HepG2 (cell line): ENCODE data around the gene DST. TPM values are rescaled to one million over a fixed set of nuclear protein-coding genes. Genes with fewer than 3 reads are reported as not detected.

ENCODE experiments used
- FOSL2 ChIP-seq: sonication (generic); formaldehyde crosslinking; IDR thresholded peaks from 2 replicates; pipeline ENCODE4 v1.4.0; 2020; ENCODE audit warnings: missing genetic modification reagents
- FOXO1 ChIP-seq: sonication (generic); formaldehyde crosslinking; IDR thresholded peaks from 2 replicates; pipeline ENCODE4 v1.4.0; 2020; ENCODE audit warnings: missing genetic modification reagents
- FUBP1 ChIP-seq: sonication (generic); formaldehyde crosslinking; IDR thresholded peaks from 2 replicates; pipeline ENCODE4 v1.5.1; 2020; ENCODE audit warnings: missing genetic modification reagents, mild to moderate bottlenecking, borderline replicate concordance
- GABPA ChIP-seq, 2 experiments: IDR thresholded peaks; 2 replicates each; pipeline ENCODE4 v1.6.1; 2011 to 2016; ENCODE audit warnings: low read depth in 2 of 2, low read length in 1 of 2, missing biosample characterization in 1 of 2, missing genetic modification characterization in 1 of 2
- HES4 ChIP-seq: sonication (generic); formaldehyde crosslinking; IDR thresholded peaks from 2 replicates; pipeline ENCODE4 v1.9.0; 2021; ENCODE audit warnings: mild to moderate bottlenecking, missing genetic modification reagents, borderline replicate concordance
- KAT8 ChIP-seq: IDR thresholded peaks from 2 replicates; pipeline ENCODE4 v1.6.1; 2016; ENCODE audit warnings: missing genetic modification reagents, missing compliant biosample characterization
- MYC ChIP-seq: sonication (generic); formaldehyde crosslinking; IDR thresholded peaks from 2 replicates; pipeline ENCODE4 v1.9.0; 2021; ENCODE audit warnings: missing genetic modification reagents, borderline replicate concordance
- NCOA1 ChIP-seq: sonication (generic); formaldehyde crosslinking; IDR thresholded peaks from 2 replicates; pipeline ENCODE4 v1.9.0; 2021; ENCODE audit warnings: missing genetic modification reagents
- NFKBIZ ChIP-seq: IDR thresholded peaks from 2 replicates; pipeline ENCODE4 v1.6.1; 2018; ENCODE audit warnings: missing genetic modification reagents, missing compliant biosample characterization
- RORA ChIP-seq: sonication (generic); formaldehyde crosslinking; IDR thresholded peaks from 2 replicates; pipeline ENCODE4 v1.5.0; 2020; ENCODE audit warnings: mild to moderate bottlenecking, missing genetic modification reagents, moderate library complexity
- SSRP1 ChIP-seq: IDR thresholded peaks from 2 replicates; pipeline ENCODE4 v1.6.1; 2016; ENCODE audit warnings: control low read depth
- ZFP90 ChIP-seq: sonication (generic); formaldehyde crosslinking; IDR thresholded peaks from 2 replicates; pipeline ENCODE4 v1.8.0; 2022; ENCODE audit warnings: missing genetic modification reagents, mild to moderate bottlenecking, inconsistent platforms, borderline replicate concordance
- ZNF136 ChIP-seq: sonication (generic); formaldehyde crosslinking; IDR thresholded peaks from 2 replicates; pipeline ENCODE4 v1.8.1; 2022; ENCODE audit warnings: low read depth, mild to moderate bottlenecking, moderate library complexity, missing genetic modification reagents
- ZNF7 ChIP-seq: IDR thresholded peaks from 2 replicates; pipeline ENCODE4 v1.6.1; 2016; ENCODE audit warnings: missing biosample characterization, missing genetic modification reagents
- ZNF703 ChIP-seq: sonication (generic); formaldehyde crosslinking; IDR thresholded peaks from 2 replicates; pipeline ENCODE4 v1.5.1; 2020; ENCODE audit warnings: missing genetic modification reagents, mild to moderate bottlenecking, moderate library complexity, borderline replicate concordance
- ZNF737 ChIP-seq: sonication (generic); formaldehyde crosslinking; IDR thresholded peaks from 2 replicates; pipeline ENCODE4 v1.5.0; 2020; ENCODE audit warnings: missing genetic modification reagents, mild to moderate bottlenecking, borderline replicate concordance
- polyA plus RNA-seq, 8 experiments: library from polyadenylated mRNA; depleted of rRNA in 3 of 8; stranded (reverse) in 7 of 8; unstranded in 1 of 8; fragments of >200 nt; fragmentation: Illumina TruSeq in 4 of 8; extraction: Trizol in 4 of 8; gene quantifications; 2 replicates each; pipeline versions ENCODE4 v1.2.1 to v1.2.3, GENCODE V29; 2011 to 2016; ENCODE audit warnings: low read depth in 4 of 8, missing spikeins in 1 of 8, mixed read lengths in 1 of 8; ENCODE audit not compliant: insufficient read depth in 1 of 8
- total RNA-seq, 5 experiments: library from RNA; depleted of rRNA; stranded (reverse); fragments of >200 nt; fragmentation: Illumina TruSeq; extraction: Trizol; gene quantifications; 2 replicates each; pipeline ENCODE4 v1.2.3, GENCODE V29; 2016; ENCODE audit warnings: low read depth in 1 of 5
- TF ChIP-seq, protein P1 (sequence below): sonication (generic); formaldehyde crosslinking; IDR thresholded peaks from 2 replicates; pipeline ENCODE4 v1.4.0; 2020; ENCODE audit warnings: mild to moderate bottlenecking, missing genetic modification reagents, borderline replicate concordance
- TF ChIP-seq, protein P2 (sequence below): IDR thresholded peaks from 2 replicates; pipeline ENCODE4 v1.6.1; 2016; ENCODE audit warnings: missing compliant biosample characterization, missing genetic modification reagents, borderline replicate concordance
- TF ChIP-seq, protein P3 (sequence below): sonication (generic); formaldehyde crosslinking; IDR thresholded peaks from 2 replicates; pipeline ENCODE4 v1.4.0; 2020; ENCODE audit warnings: missing genetic modification reagents

The DST gene
- total and polyA plus RNA-seq, 2 of the 13 experiments (the other 11 are each of a cell fraction or from before 2014, with no cell fraction given) = 64.4 to 89.0 TPM

DNA sequence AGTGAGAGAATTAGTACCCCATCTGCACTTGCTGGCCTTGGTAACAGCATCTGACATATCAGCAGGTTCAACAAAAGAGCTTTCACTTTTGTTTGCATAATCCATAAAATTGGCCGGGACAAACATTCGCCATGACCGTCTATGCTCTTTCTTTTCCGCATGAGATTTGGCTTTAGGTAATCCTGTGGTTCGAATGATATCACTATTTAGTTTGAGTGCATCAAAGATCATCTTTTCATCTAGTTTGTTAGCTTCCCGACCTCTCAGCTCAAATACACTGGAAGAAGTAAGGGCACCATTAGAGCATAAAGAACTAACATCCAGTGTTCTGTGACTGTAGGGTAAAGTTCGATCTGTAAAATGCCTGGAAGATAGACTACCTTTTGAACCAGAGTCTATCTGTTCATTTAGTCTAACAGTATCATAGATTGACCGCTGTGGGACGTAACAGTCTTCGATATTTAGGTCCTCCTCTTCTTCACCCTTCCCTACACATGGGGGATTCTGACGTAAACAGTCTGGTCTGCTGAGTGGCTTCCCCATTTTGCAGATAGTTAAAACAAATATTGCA is 101.6 kb downstream of the DST start (continued):
- peak; percentile 66; the same call in 1 of the 2 replicates for TF ChIP-seq SSRP1 (CRISPR knock-in tag)
- TF ChIP-seq, protein P1, sequence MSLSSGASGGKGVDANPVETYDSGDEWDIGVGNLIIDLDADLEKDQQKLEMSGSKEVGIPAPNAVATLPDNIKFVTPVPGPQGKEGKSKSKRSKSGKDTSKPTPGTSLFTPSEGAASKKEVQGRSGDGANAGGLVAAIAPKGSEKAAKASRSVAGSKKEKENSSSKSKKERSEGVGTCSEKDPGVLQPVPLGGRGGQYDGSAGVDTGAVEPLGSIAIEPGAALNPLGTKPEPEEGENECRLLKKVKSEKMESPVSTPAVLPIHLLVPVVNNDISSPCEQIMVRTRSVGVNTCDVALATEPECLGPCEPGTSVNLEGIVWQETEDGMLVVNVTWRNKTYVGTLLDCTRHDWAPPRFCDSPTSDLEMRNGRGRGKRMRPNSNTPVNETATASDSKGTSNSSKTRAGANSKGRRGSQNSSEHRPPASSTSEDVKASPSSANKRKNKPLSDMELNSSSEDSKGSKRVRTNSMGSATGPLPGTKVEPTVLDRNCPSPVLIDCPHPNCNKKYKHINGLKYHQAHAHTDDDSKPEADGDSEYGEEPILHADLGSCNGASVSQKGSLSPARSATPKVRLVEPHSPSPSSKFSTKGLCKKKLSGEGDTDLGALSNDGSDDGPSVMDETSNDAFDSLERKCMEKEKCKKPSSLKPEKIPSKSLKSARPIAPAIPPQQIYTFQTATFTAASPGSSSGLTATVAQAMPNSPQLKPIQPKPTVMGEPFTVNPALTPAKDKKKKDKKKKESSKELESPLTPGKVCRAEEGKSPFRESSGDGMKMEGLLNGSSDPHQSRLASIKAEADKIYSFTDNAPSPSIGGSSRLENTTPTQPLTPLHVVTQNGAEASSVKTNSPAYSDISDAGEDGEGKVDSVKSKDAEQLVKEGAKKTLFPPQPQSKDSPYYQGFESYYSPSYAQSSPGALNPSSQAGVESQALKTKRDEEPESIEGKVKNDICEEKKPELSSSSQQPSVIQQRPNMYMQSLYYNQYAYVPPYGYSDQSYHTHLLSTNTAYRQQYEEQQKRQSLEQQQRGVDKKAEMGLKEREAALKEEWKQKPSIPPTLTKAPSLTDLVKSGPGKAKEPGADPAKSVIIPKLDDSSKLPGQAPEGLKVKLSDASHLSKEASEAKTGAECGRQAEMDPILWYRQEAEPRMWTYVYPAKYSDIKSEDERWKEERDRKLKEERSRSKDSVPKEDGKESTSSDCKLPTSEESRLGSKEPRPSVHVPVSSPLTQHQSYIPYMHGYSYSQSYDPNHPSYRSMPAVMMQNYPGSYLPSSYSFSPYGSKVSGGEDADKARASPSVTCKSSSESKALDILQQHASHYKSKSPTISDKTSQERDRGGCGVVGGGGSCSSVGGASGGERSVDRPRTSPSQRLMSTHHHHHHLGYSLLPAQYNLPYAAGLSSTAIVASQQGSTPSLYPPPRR = 0 out of 2 replicates have a peak, but pooled peaks have one; percentile 29
- TF ChIP-seq ZNF737 = no peak
- no peak for TF ChIP-seq FUBP1 (CRISPR knock-in tag)
- TF ChIP-seq FOXO1 (CRISPR knock-in tag) = no peak
- TF ChIP-seq HES4 (CRISPR knock-in tag) = no peak
- TF ChIP-seq NCOA1 = peak; percentile 74; the same call in 1 of the 2 replicates
- TF ChIP-seq, protein P2, sequence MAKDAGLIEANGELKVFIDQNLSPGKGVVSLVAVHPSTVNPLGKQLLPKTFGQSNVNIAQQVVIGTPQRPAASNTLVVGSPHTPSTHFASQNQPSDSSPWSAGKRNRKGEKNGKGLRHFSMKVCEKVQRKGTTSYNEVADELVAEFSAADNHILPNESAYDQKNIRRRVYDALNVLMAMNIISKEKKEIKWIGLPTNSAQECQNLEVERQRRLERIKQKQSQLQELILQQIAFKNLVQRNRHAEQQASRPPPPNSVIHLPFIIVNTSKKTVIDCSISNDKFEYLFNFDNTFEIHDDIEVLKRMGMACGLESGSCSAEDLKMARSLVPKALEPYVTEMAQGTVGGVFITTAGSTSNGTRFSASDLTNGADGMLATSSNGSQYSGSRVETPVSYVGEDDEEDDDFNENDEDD (CRISPR knock-in tag) = no peak; the same call in 1 of the 2 replicates
- TF ChIP-seq NFKBIZ (CRISPR knock-in tag) = no peak
- no peak for TF ChIP-seq ZFP90
- TF ChIP-seq FOSL2 = 0 out of 2 replicates have a peak, but pooled peaks have one; percentile 15
- no peak for TF ChIP-seq GABPA (IDR thresholded peaks at IDR 0.05; ENCODE audit: low read depth, low read length)
- no peak for TF ChIP-seq GABPA (CRISPR knock-in tag; IDR thresholded peaks at IDR 0.05; ENCODE audit: low read depth)
- no peak for TF ChIP-seq ZNF7 (CRISPR knock-in tag)
- TF ChIP-seq, protein P3, sequence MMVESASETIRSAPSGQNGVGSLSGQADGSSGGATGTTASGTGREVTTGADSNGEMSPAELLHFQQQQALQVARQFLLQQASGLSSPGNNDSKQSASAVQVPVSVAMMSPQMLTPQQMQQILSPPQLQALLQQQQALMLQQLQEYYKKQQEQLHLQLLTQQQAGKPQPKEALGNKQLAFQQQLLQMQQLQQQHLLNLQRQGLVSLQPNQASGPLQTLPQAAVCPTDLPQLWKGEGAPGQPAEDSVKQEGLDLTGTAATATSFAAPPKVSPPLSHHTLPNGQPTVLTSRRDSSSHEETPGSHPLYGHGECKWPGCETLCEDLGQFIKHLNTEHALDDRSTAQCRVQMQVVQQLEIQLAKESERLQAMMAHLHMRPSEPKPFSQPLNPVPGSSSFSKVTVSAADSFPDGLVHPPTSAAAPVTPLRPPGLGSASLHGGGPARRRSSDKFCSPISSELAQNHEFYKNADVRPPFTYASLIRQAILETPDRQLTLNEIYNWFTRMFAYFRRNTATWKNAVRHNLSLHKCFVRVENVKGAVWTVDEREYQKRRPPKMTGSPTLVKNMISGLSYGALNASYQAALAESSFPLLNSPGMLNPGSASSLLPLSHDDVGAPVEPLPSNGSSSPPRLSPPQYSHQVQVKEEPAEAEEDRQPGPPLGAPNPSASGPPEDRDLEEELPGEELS = 0 out of 2 replicates have a peak, but pooled peaks have one; percentile 42
- no peak for TF ChIP-seq MYC
- TF ChIP-seq RORA (CRISPR knock-in tag) = no peak
- TF ChIP-seq ZNF136 (CRISPR knock-in tag) = no peak
- no peak; the same call in 1 of the 2 replicates for TF ChIP-seq KAT8
- no peak for TF ChIP-seq ZNF703 (CRISPR knock-in tag)
